HEK293 (cell line): ENCODE data around the gene ZNF428.
A peak's percentile ranks its signal among the peaks of the same experiment; 100 is the strongest.

Experiments
- CTCF ChIA-PET: fragments of 350-600 bp; formaldehyde crosslinking; extraction: SDS; loops from one replicate; lab custom pipeline; 2021; ENCODE audit warnings: antibody characterized with exemption; lab: Yijun Ruan, JAX
- POLR2A ChIA-PET: fragments of 300-600 bp; formaldehyde crosslinking; extraction: SDS; loops from one replicate; lab custom pipeline; 2020; ENCODE audit warnings: antibody characterized with exemption, inconsistent platforms; lab: Yijun Ruan, JAX
- H3K27ac ChIP-seq: fragments of 200-500 bp; sonication (Bioruptor generic); 2 replicates; pipeline ENCODE4 v1.5.1; 2014; ENCODE audit warnings: low read depth, low read length, control low read depth, inconsistent platforms; ENCODE audit errors: extremely low read depth
- H3K36me3 ChIP-seq, 2 experiments: fragments of 200-500 bp in 1 of 2; sonication (Bioruptor generic) in 1 of 2; 1 replicate in 1 of 2; 2 replicates in 1 of 2; pipeline ENCODE4 v1.5.1; 2014 to 2017; ENCODE audit warnings: inconsistent platforms in 2 of 2, low read length in 2 of 2; ENCODE audit not compliant: control insufficient read depth in 2 of 2, insufficient read depth in 1 of 2
- H3K4me1 ChIP-seq: fragments of 200-500 bp; sonication (Bioruptor generic); 2 replicates; pipeline ENCODE4 v1.5.1; 2014; ENCODE audit warnings: mild to moderate bottlenecking, low read length, inconsistent platforms; ENCODE audit not compliant: control insufficient read depth, insufficient read depth
- H3K4me3 ChIP-seq: 2 replicates; pipeline ENCODE4 v1.5.1; 2011; ENCODE audit warnings: low read depth, mild to moderate bottlenecking, control low read depth, low read length, moderate library complexity
- H3K9me3 ChIP-seq: fragments of 200-500 bp; sonication (Bioruptor generic); 2 replicates; pipeline ENCODE4 v1.5.1; 2014; ENCODE audit warnings: low read depth, low read length, inconsistent platforms; ENCODE audit not compliant: control insufficient read depth, insufficient read depth
- BCL11A ChIP-seq: fragments of 450-650 bp; formaldehyde crosslinking; IDR thresholded peaks from 2 replicates; pipeline ENCODE4 v1.5.1; 2016; ENCODE audit warnings: low read depth, missing biosample characterization, missing genetic modification characterization
- KLF1 ChIP-seq: fragments of 450-650 bp; formaldehyde crosslinking; IDR thresholded peaks from 2 replicates; pipeline ENCODE4 v1.5.1; 2016; ENCODE audit warnings: missing biosample characterization, missing genetic modification characterization
- OVOL3 ChIP-seq: fragments of 450-650 bp; formaldehyde crosslinking; IDR thresholded peaks from 2 replicates; pipeline ENCODE4 v1.5.1; 2016; ENCODE audit warnings: missing biosample characterization, missing genetic modification characterization
- RBAK ChIP-seq: fragments of 450-650 bp; formaldehyde crosslinking; IDR thresholded peaks from 2 replicates; pipeline ENCODE4 v1.5.1; 2016; ENCODE audit warnings: missing biosample characterization, missing genetic modification characterization
- SP7 ChIP-seq: fragments of 450-650 bp; formaldehyde crosslinking; IDR thresholded peaks from 2 replicates; pipeline ENCODE4 v1.5.1; 2016; ENCODE audit warnings: missing biosample characterization, missing genetic modification characterization
- ZBTB17 ChIP-seq: fragments of 450-650 bp; formaldehyde crosslinking; IDR thresholded peaks from 2 replicates; pipeline ENCODE4 v1.5.1; 2016; ENCODE audit warnings: missing biosample characterization, missing genetic modification characterization
- ZBTB7A ChIP-seq: fragments of 450-650 bp; formaldehyde crosslinking; IDR thresholded peaks from 2 replicates; pipeline ENCODE4 v1.5.1; 2016; ENCODE audit warnings: low read depth, missing biosample characterization, missing genetic modification characterization
- ZEB2 ChIP-seq: fragments of 450-650 bp; formaldehyde crosslinking; IDR thresholded peaks from 2 replicates; pipeline ENCODE4 v1.5.1; 2016; ENCODE audit warnings: missing biosample characterization, missing genetic modification characterization
- ZNF155 ChIP-seq: fragments of 450-650 bp; formaldehyde crosslinking; IDR thresholded peaks from 2 replicates; pipeline ENCODE4 v1.5.1; 2016; ENCODE audit warnings: missing biosample characterization, missing genetic modification characterization
- ZNF280C ChIP-seq: fragments of 450-650 bp; formaldehyde crosslinking; IDR thresholded peaks from 2 replicates; pipeline ENCODE4 v1.5.1; 2016; ENCODE audit warnings: missing biosample characterization, missing genetic modification characterization
- ZNF391 ChIP-seq: fragments of 450-650 bp; formaldehyde crosslinking; IDR thresholded peaks from 2 replicates; pipeline ENCODE4 v1.5.1; 2016; ENCODE audit warnings: low read depth, missing biosample characterization, missing genetic modification characterization, borderline replicate concordance
- ZNF394 ChIP-seq: fragments of 450-650 bp; formaldehyde crosslinking; IDR thresholded peaks from 2 replicates; pipeline ENCODE4 v1.5.1; 2016; ENCODE audit warnings: missing biosample characterization, missing genetic modification characterization, mild to moderate bottlenecking, moderate library complexity, borderline replicate concordance
- ZNF433 ChIP-seq: fragments of 450-650 bp; formaldehyde crosslinking; IDR thresholded peaks from 2 replicates; pipeline ENCODE4 v1.5.1; 2016; ENCODE audit warnings: missing biosample characterization, missing genetic modification characterization, low read depth
- ZNF473 ChIP-seq: fragments of 450-650 bp; formaldehyde crosslinking; IDR thresholded peaks from 2 replicates; pipeline ENCODE4 v1.5.1; 2017; ENCODE audit warnings: missing biosample characterization, missing genetic modification characterization
- ZNF645 ChIP-seq: fragments of 450-650 bp; formaldehyde crosslinking; IDR thresholded peaks from 2 replicates; pipeline ENCODE4; 2016; ENCODE audit warnings: missing biosample characterization, missing genetic modification characterization
- ZNF670 ChIP-seq: fragments of 450-650 bp; formaldehyde crosslinking; IDR thresholded peaks from 2 replicates; pipeline ENCODE4 v1.5.1; 2016; ENCODE audit warnings: missing biosample characterization, missing genetic modification characterization, low read depth
- ZNF692 ChIP-seq: fragments of 450-650 bp; formaldehyde crosslinking; IDR thresholded peaks from 2 replicates; pipeline ENCODE4 v1.5.1; 2016; ENCODE audit warnings: missing biosample characterization, missing genetic modification characterization
- ZNF777 ChIP-seq: fragments of 450-650 bp; formaldehyde crosslinking; IDR thresholded peaks from 2 replicates; pipeline ENCODE4 v1.5.1; 2017; ENCODE audit warnings: missing biosample characterization, missing genetic modification characterization, borderline replicate concordance
- ZSCAN30 ChIP-seq: fragments of 450-650 bp; IDR thresholded peaks from 2 replicates; pipeline ENCODE4 v1.5.1; 2018; ENCODE audit warnings: missing biosample characterization, mild to moderate bottlenecking, missing genetic modification characterization, moderate library complexity
- TF ChIP-seq, protein P1 (sequence below): fragments of 450-650 bp; formaldehyde crosslinking; IDR thresholded peaks from 2 replicates; pipeline ENCODE4 v1.5.1; 2016; ENCODE audit warnings: missing biosample characterization, missing genetic modification characterization
- TF ChIP-seq, protein P2 (sequence below): fragments of 450-650 bp; formaldehyde crosslinking; IDR thresholded peaks from 2 replicates; pipeline ENCODE4 v1.5.1; 2016; ENCODE audit warnings: missing biosample characterization, missing genetic modification characterization, borderline replicate concordance
- TF ChIP-seq, protein P3 (sequence below): fragments of 450-650 bp; formaldehyde crosslinking; IDR thresholded peaks from 2 replicates; pipeline ENCODE4 v1.5.1; 2016; ENCODE audit warnings: missing biosample characterization, missing genetic modification characterization

Gene ZNF428

DNA sequence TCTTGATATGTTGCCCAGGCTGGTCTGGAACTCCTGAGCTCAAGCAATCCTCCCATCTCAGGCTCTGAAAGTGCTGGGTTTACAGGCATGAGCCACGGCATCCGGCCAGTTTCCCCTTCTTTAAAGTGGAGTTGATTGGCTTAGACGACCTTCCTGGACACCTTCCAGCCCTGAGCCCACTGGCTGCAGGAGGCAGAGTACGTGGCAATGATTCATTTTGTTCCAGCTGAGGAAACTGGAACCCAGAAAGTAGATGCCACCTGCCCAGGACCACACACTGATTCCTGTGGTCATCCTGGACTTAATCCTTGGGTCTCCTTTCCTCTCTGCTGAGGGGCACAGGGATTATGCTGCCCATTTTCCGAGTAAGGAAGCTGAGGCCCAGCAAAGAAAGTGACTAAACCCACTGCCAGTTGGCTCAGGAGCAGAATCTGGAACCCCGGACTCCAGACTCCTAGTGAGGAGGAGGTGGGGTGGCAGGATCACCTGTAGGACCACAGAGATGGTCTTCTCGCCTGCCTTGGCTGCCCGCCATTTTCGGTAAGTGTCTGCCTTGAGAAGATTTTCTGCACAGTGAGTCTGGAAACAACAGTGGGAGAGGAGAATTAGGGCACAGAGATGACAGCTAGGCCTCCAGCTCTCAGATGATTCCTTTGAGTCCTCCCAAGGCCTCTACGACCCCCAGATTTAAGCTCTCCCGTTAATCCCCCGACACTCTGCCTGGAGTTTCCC lies 44.8 kb downstream of the ZNF428 start (continued):
- TF ChIP-seq ZNF670 (tag by site-specific recombination) (no peak), ZBTB17 (peak; percentile 50; the same call in 1 of the 2 replicates), ZNF280C (tag by site-specific recombination) (no peak)

GRCh38 chr19:43572171-43572588 lies 47.2 kb downstream of the ZNF428 start:
- Histone ChIP-seq H3K36me3 (peaks cover 25 to 58% of the 10 kb centered on the region in 2 experiments), H3K4me3 (no peak overlapping the region), H3K27ac (peak overlapping the region; percentile 61), H3K9me3 (no peaks in the 10 kb centered on the region), H3K4me1 (peaks cover 39% of the 10 kb centered on the region)
- CTCF ChIA-PET = interaction anchor here (0.6 to 12.5 kb wide), 5 partner anchors 11 to 50 kb away, joined by 3 to 167 read pairs (median 4); partner anchors contain the start of gene IRGQ
- POLR2A ChIA-PET = interaction anchor here (0.5 to 2.4 kb wide), 3 partner anchors 13 to 23 kb away, joined by 3 to 17 read pairs (median 10); partner anchors contain the start of genes IRGQ and ZNF576
- TF ChIP-seq ZEB2 (tag by site-specific recombination) (peak; percentile 85), SP7 (peak; percentile 80), BCL11A (tag by site-specific recombination) (peak; percentile 99), ZNF645 (tag by site-specific recombination) (no peak), ZNF473 (tag by site-specific recombination) (no peak), ZNF391 (0 out of 2 replicates have a peak, but pooled peaks have one; percentile 67), ZNF433 (tag by site-specific recombination) (no peak), ZNF777 (no peak), ZNF155 (no peak), ZNF394 (peak; percentile 48), RBAK (no peak), ZNF692 (tag by site-specific recombination) (peak; percentile 85), ZSCAN30 (tag by site-specific recombination) (peak; percentile 59; the same call in 1 of the 2 replicates), KLF1 (tag by site-specific recombination) (peak; percentile 100), OVOL3 (tag by site-specific recombination) (peak; percentile 92; the same call in 1 of the 2 replicates), ZBTB7A (tag by site-specific recombination) (no peak)
- TF ChIP-seq, protein P1, sequence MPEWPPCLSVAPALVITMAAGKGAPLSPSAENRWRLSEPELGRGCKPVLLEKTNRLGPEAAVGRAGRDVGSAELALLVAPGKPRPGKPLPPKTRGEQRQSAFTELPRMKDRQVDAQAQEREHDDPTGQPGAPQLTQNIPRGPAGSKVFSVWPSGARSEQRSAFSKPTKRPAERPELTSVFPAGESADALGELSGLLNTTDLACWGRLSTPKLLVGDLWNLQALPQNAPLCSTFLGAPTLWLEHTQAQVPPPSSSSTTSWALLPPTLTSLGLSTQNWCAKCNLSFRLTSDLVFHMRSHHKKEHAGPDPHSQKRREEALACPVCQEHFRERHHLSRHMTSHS (tag by site-specific recombination) = no peak
- TF ChIP-seq, protein P2, sequence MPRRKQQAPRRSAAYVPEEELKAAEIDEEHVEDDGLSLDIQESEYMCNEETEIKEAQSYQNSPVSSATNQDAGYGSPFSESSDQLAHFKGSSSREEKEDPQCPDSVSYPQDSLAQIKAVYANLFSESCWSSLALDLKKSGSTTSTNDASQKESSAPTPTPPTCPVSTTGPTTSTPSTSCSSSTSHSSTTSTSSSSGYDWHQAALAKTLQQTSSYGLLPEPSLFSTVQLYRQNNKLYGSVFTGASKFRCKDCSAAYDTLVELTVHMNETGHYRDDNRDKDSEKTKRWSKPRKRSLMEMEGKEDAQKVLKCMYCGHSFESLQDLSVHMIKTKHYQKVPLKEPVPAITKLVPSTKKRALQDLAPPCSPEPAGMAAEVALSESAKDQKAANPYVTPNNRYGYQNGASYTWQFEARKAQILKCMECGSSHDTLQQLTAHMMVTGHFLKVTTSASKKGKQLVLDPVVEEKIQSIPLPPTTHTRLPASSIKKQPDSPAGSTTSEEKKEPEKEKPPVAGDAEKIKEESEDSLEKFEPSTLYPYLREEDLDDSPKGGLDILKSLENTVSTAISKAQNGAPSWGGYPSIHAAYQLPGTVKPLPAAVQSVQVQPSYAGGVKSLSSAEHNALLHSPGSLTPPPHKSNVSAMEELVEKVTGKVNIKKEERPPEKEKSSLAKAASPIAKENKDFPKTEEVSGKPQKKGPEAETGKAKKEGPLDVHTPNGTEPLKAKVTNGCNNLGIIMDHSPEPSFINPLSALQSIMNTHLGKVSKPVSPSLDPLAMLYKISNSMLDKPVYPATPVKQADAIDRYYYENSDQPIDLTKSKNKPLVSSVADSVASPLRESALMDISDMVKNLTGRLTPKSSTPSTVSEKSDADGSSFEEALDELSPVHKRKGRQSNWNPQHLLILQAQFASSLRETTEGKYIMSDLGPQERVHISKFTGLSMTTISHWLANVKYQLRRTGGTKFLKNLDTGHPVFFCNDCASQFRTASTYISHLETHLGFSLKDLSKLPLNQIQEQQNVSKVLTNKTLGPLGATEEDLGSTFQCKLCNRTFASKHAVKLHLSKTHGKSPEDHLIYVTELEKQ (tag by site-specific recombination) = peak; percentile 93
- TF ChIP-seq, protein P3, sequence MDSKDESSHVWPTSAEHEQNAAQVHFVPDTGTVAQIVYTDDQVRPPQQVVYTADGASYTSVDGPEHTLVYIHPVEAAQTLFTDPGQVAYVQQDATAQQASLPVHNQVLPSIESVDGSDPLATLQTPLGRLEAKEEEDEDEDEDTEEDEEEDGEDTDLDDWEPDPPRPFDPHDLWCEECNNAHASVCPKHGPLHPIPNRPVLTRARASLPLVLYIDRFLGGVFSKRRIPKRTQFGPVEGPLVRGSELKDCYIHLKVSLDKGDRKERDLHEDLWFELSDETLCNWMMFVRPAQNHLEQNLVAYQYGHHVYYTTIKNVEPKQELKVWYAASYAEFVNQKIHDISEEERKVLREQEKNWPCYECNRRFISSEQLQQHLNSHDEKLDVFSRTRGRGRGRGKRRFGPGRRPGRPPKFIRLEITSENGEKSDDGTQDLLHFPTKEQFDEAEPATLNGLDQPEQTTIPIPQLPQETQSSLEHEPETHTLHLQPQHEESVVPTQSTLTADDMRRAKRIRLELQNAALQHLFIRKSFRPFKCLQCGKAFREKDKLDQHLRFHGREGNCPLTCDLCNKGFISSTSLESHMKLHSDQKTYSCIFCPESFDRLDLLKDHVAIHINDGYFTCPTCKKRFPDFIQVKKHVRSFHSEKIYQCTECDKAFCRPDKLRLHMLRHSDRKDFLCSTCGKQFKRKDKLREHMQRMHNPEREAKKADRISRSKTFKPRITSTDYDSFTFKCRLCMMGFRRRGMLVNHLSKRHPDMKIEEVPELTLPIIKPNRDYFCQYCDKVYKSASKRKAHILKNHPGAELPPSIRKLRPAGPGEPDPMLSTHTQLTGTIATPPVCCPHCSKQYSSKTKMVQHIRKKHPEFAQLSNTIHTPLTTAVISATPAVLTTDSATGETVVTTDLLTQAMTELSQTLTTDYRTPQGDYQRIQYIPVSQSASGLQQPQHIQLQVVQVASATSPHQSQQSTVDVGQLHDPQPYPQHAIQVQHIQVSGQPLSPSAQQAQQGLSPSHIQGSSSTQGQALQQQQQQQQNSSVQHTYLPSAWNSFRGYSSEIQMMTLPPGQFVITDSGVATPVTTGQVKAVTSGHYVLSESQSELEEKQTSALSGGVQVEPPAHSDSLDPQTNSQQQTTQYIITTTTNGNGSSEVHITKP = peak; percentile 72
